Activated CD8-positive, alpha-beta memory T cell treated with anti-CD3 and anti-CD28 coated beads for 36 hours (primary cell): ENCODE measurements around the gene ATG4B. TPM values are rescaled to one million over a fixed set of nuclear protein-coding genes. Genes with fewer than 3 reads are reported as not detected.

ENCODE experiments used
- CTCF ChIA-PET: fragments of 350-600 bp; sonication (Branson Sonifier 250); formaldehyde crosslinking; loops from one replicate; lab custom pipeline; 2021; ENCODE audit warnings: antibody characterized with exemption; lab: Charles Lee
- POLR2A ChIA-PET: fragments of 350-600 bp; sonication (Branson Sonifier 250); formaldehyde crosslinking; loops from one replicate; lab custom pipeline; 2021; ENCODE audit warnings: antibody characterized with exemption; lab: Charles Lee
- total RNA-seq, 2 experiments: library from RNA; stranded (reverse); gene quantifications; one replicate each; pipeline ENCODE4 v1.2.3, GENCODE V29; 2021

Gene ATG4B
- total RNA-seq, 2 experiments from 2014 or later, result 85.1 to 85.3 TPM

- ChIA-PET CTCF (interaction anchor here (0.5 to 1.5 kb wide), 3 partner anchors 10 to 321 kb away, joined by 3 read pairs; partner anchors contain the start of genes HDLBP and SEPTIN2), POLR2A (interaction anchor here (1.3 kb wide), 1 partner anchor 50 kb away, joined by 6 read pairs; the partner anchor contains the start of gene DTYMK)
Measured at GRCh38 chr2:241636182-241637017, 1.1 kb upstream of the ATG4B start.

- POLR2A ChIA-PET, result interaction anchor here (1.3 kb wide), 1 partner anchor 49 kb away, joined by 6 read pairs; the partner anchor contains the start of gene DTYMK
Measured at GRCh38 chr2:241637795-241638660, 535 bp downstream of the ATG4B start.

GRCh38 chr2:241638940-241639339, 1.4 kb downstream of the ATG4B start:
- POLR2A ChIA-PET, result interaction anchor here (0.5 kb wide), 1 partner anchor 50 kb away, joined by 3 read pairs; no protein-coding TSS in a partner anchor
- CTCF ChIA-PET, result no interaction called here

More at GRCh38 chr2:241637795-241638660, 535 bp downstream of the ATG4B start:
- CTCF ChIA-PET, result interaction anchor here (1.5 kb wide), 1 partner anchor 12 kb away, joined by 3 read pairs; no protein-coding TSS in a partner anchor

GRCh38 chr2:241639385-241639784, 1.9 kb downstream of the ATG4B start:
- ChIA-PET CTCF (no interaction called here), POLR2A (no interaction called here)

GRCh38 chr2:241640165-241640795, 2.8 kb downstream of the ATG4B start:
- POLR2A ChIA-PET, result no interaction called here
- CTCF ChIA-PET, result no interaction called here

GRCh38 chr2:241641631-241642030, 4.1 kb downstream of the ATG4B start:
- ChIA-PET CTCF (no interaction called here), POLR2A (interaction anchor here (1.0 kb wide), 1 partner anchor 45 kb away, joined by 3 read pairs; the partner anchor contains the start of gene DTYMK)

GRCh38 chr2:241645056-241645914, 7.8 kb downstream of the ATG4B start:
- POLR2A ChIA-PET, result no interaction called here

GRCh38 chr2:241645915-241646645, 8.6 kb downstream of the ATG4B start:
- ChIA-PET POLR2A (no interaction called here), CTCF (interaction anchor here (0.9 kb wide), 1 partner anchor 17 kb away, joined by 3 read pairs; no protein-coding TSS in a partner anchor)

More at GRCh38 chr2:241645056-241645914, 7.8 kb downstream of the ATG4B start:
- CTCF ChIA-PET, result no interaction called here

GRCh38 chr2:241648453-241648852, 11.0 kb downstream of the ATG4B start:
- CTCF ChIA-PET, result no interaction called here
- POLR2A ChIA-PET, result interaction anchor here (1.0 kb wide), 1 partner anchor 158 kb away, joined by 3 read pairs; no protein-coding TSS in a partner anchor

- ChIA-PET CTCF (no interaction called here), POLR2A (no interaction called here)
Measured at GRCh38 chr2:241649404-241649803, 11.9 kb downstream of the ATG4B start.

GRCh38 chr2:241649927-241650326, 12.4 kb downstream of the ATG4B start:
- POLR2A ChIA-PET, result no interaction called here
- CTCF ChIA-PET, result no interaction called here

GRCh38 chr2:241652142-241652541, 14.6 kb downstream of the ATG4B start:
- POLR2A ChIA-PET, result no interaction called here
- CTCF ChIA-PET, result no interaction called here

GRCh38 chr2:241652722-241653121, 15.2 kb downstream of the ATG4B start:
- POLR2A ChIA-PET, result no interaction called here
- CTCF ChIA-PET, result no interaction called here

GRCh38 chr2:241653210-241653750, 15.8 kb downstream of the ATG4B start:
- ChIA-PET CTCF (no interaction called here), POLR2A (no interaction called here)

GRCh38 chr2:241654551-241654950, 17.1 kb downstream of the ATG4B start:
- POLR2A ChIA-PET, result no interaction called here
- CTCF ChIA-PET, result no interaction called here

GRCh38 chr2:241655516-241656189, 18.2 kb downstream of the ATG4B start:
- CTCF ChIA-PET, result no interaction called here
- POLR2A ChIA-PET, result no interaction called here
